Measurements from ENCODE around the gene KLHL14. TPM values are rescaled to one million over a fixed set of nuclear protein-coding genes. Genes with fewer than 3 reads are reported as not detected.

Gene KLHL14
- total RNA-seq, 1 donor = not detected

GRCh38 chr18:32777049-32777448 lies 4.2 kb upstream of the KLHL14 start:
- DNase-seq (ENCODE audit: low read depth) = peak; percentile 6
- no peak for TF ChIP-seq CTCF (IDR thresholded peaks at IDR 0.05; ENCODE audit: insufficient read depth, low read length)
- no peak overlapping the region for H3K4me3 ChIP-seq (ENCODE audit: low read depth, low read length)

- DNase-seq (ENCODE audit: low read depth) = no peak
- no peak overlapping the region for H3K4me3 ChIP-seq (ENCODE audit: low read depth, low read length)
- TF ChIP-seq CTCF (IDR thresholded peaks at IDR 0.05; ENCODE audit: insufficient read depth, low read length) = no peak
These were observed 3.7 kb upstream of the KLHL14 start for GRCh38 chr18:32776561-32776960.

GRCh38 chr18:32775628-32776027 lies 2.8 kb upstream of the KLHL14 start:
- H3K4me3 ChIP-seq (ENCODE audit: low read depth, low read length) = no peak overlapping the region
- TF ChIP-seq CTCF (IDR thresholded peaks at IDR 0.05; ENCODE audit: insufficient read depth, low read length) = no peak
- DNase-seq (ENCODE audit: low read depth) = no peak

- H3K4me3 ChIP-seq (ENCODE audit: low read depth, low read length) = no peak overlapping the region
- DNase-seq (ENCODE audit: low read depth) = no peak
- TF ChIP-seq CTCF (IDR thresholded peaks at IDR 0.05; ENCODE audit: insufficient read depth, low read length) = no peak
These were observed 524 bp upstream of the KLHL14 start for GRCh38 chr18:32773382-32773712.

GRCh38 chr18:32771871-32772580 lies 797 bp downstream of the KLHL14 start:
- TF ChIP-seq CTCF (IDR thresholded peaks at IDR 0.05; ENCODE audit: insufficient read depth, low read length) = no peak
- DNase-seq (ENCODE audit: low read depth) = no peak
- H3K4me3 ChIP-seq (ENCODE audit: low read depth, low read length) = peak overlapping the region; percentile 22

- no peak overlapping the region for H3K4me3 ChIP-seq (ENCODE audit: low read depth, low read length)
- no peak for DNase-seq (ENCODE audit: low read depth)
- no peak for TF ChIP-seq CTCF (IDR thresholded peaks at IDR 0.05; ENCODE audit: insufficient read depth, low read length)
These were observed 1.6 kb downstream of the KLHL14 start for GRCh38 chr18:32771169-32771751.
